Sigmoid colon (tissue), 7 donors: ENCODE results near the gene YBX3. TPM values are rescaled to one million over a fixed set of nuclear protein-coding genes. Genes with fewer than 3 reads are reported as not detected.

Experiments
- DNase-seq: peaks from one replicate; pipeline ENCODE4 v3.0.0-alpha.2; 2019
- H3K27ac ChIP-seq, 4 donors: fragments of 200-600 bp; sonication (generic); one replicate each; pipeline ENCODE4 v1.5.1; 2016 to 2019; ENCODE audit warnings: mild to moderate bottlenecking in 1 of 4
- H3K27me3 ChIP-seq, 3 donors: fragments of 200-600 bp; sonication (generic); one replicate each; pipeline ENCODE4 v1.5.1; 2019; ENCODE audit warnings: mild to moderate bottlenecking in 1 of 3
- H3K36me3 ChIP-seq, 4 donors: fragments of 200-600 bp; sonication (generic); one replicate each; pipeline ENCODE4 v1.5.1; 2016 to 2019
- H3K4me1 ChIP-seq, 4 donors: fragments of 200-600 bp; sonication (generic); one replicate each; pipeline ENCODE4 v1.5.1; 2017 to 2019
- H3K4me3 ChIP-seq, 4 donors: fragments of 200-600 bp; sonication (generic); one replicate each; pipeline ENCODE4 v1.5.1; 2017 to 2019; ENCODE audit warnings: mild to moderate bottlenecking in 2 of 4, moderate library complexity in 1 of 4
- H3K9me3 ChIP-seq, 4 donors: fragments of 200-600 bp in 3 of 4; sonication (generic) in 3 of 4; one replicate each; pipeline versions ENCODE4 v1.5.1 to v1.6.1; 2013 to 2019
- CTCF ChIP-seq, 4 experiments: fragments of 450-650 bp in 3 of 4; fragments of 200-600 bp in 1 of 4; IDR thresholded peaks; one replicate each; pipeline ENCODE4 v1.5.1; 2016 to 2019; ENCODE audit warnings: antibody characterized with exemption in 4 of 4, mild to moderate bottlenecking in 3 of 4, moderate library complexity in 2 of 4
- EP300 ChIP-seq, 4 donors: sonication (generic); formaldehyde crosslinking; IDR thresholded peaks; one replicate each; pipeline ENCODE4 v1.6.1; 2017; ENCODE audit warnings: antibody characterized with exemption in 4 of 4
- POLR2A ChIP-seq, 2 donors: fragments of 450-650 bp; IDR thresholded peaks; one replicate each; pipeline ENCODE4 v1.6.1; 2016; ENCODE audit warnings: antibody characterized with exemption in 2 of 2, mild to moderate bottlenecking in 2 of 2, moderate library complexity in 2 of 2
- POLR2AphosphoS5 ChIP-seq, 4 donors: sonication (generic); formaldehyde crosslinking; IDR thresholded peaks; one replicate each; pipeline ENCODE4 v1.6.1; 2017; ENCODE audit warnings: antibody characterized with exemption in 4 of 4
- whole genome bisulfite sequencing, 2 donors: extraction: QIAGEN DNeasy Blood & Tissue Kit; methylation state at CpG; one replicate each; pipeline ENCODE4 v1.1.7; 2013; 5-methylcytosine and 5-hydroxymethylcytosine counted together
- intact Hi-C: fragments of 100-400 bp; cut with DNase I; formaldehyde crosslinking; loops from one replicate; pipeline ENCODE4 v1.15.1; 2023
- polyA plus RNA-seq, 3 donors: library from polyadenylated mRNA; stranded (reverse); fragments of 200-250 nt; gene quantifications; one replicate each; pipeline ENCODE4 v1.2.3, GENCODE V29; 2013
- total RNA-seq, 4 donors: library from RNA; depleted of rRNA; stranded (reverse); fragments of >200 nt; gene quantifications; one replicate each; pipeline ENCODE4 v1.1.0, GENCODE V29; 2016
- donor health status: healthy with polysubstance abuse.
- donor health status: Bipolar disorder and iron deficiency.
- donor health status: healthy.

Gene YBX3
- total and polyA plus RNA-seq, 7 donors: 81.8 to 596 (median 281) TPM

- intact Hi-C loops: no loop called here
- no peak overlapping the region for H3K27ac ChIP-seq
- no peaks in the 10 kb centered on the region for H3K4me1 ChIP-seq
- no peaks in the 10 kb centered on the region for H3K9me3 ChIP-seq
- 64 to 66% methylated on average over 1 of the region's 1 CpG for WGBS, 2 donors
- H3K27me3 ChIP-seq: no peaks in the 10 kb centered on the region
- H3K4me3 ChIP-seq: no peak overlapping the region
- H3K36me3 ChIP-seq: no peaks in the 10 kb centered on the region
- no peak for TF ChIP-seq POLR2AphosphoS5 (IDR thresholded peaks at IDR 0.05)
- no peak for TF ChIP-seq EP300 (IDR thresholded peaks at IDR 0.05)
- TF ChIP-seq POLR2A (IDR thresholded peaks at IDR 0.05): no peak
- no peak for TF ChIP-seq CTCF (IDR thresholded peaks at IDR 0.05)
- no peak for DNase-seq
Observed at GRCh38 chr12:10740182-10740581, 17.1 kb upstream of the YBX3 start.

GRCh38 chr12:10739157-10740118, 16.3 kb upstream of the YBX3 start:
- H3K27me3 ChIP-seq: no peaks in the 10 kb centered on the region
- 87 to 90% methylated on average over 8 of the region's 8 CpGs for WGBS, 2 donors
- no peak overlapping the region for H3K4me3 ChIP-seq
- H3K36me3 ChIP-seq: no peaks in the 10 kb centered on the region
- DNase-seq: no peak
- H3K27ac ChIP-seq: no peak overlapping the region
- no peaks in the 10 kb centered on the region for H3K9me3 ChIP-seq
- H3K4me1 ChIP-seq: no peaks in the 10 kb centered on the region
- intact Hi-C loops: no loop called here
- no peak for TF ChIP-seq POLR2AphosphoS5 (IDR thresholded peaks at IDR 0.05)
- no peak for TF ChIP-seq EP300 (IDR thresholded peaks at IDR 0.05)
- no peak for TF ChIP-seq POLR2A (IDR thresholded peaks at IDR 0.05)
- TF ChIP-seq CTCF (IDR thresholded peaks at IDR 0.05): no peak

DNA sequence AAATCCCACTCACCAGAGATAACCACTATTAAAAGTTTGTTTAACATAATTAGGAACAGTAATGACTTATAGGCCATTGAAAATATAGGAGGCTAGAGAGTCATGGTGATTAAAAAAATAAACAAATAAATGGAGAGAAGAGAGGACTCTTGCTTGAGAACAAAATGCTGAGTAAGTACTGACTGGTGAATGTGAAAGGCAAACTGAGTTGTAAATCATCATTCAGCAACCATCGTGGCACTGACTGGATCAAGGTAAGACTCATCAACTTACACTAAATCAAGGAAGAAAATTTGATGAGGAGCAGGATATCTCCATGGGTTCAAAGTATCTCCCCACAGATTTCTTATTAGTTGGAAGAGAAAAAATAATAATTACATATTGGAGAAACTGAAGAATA, 14.1 kb upstream of the YBX3 start:
- 61 to 63% methylated on average over 1 of the region's 1 CpG for WGBS, 2 donors
- no peaks in the 10 kb centered on the region for H3K36me3 ChIP-seq
- no peak overlapping the region for H3K4me3 ChIP-seq
- intact Hi-C loops: no loop called here
- no peak overlapping the region for H3K27ac ChIP-seq
- DNase-seq: no peak
- no peaks in the 10 kb centered on the region for H3K4me1 ChIP-seq
- no peaks in the 10 kb centered on the region for H3K9me3 ChIP-seq
- H3K27me3 ChIP-seq: peaks cover 0 to 7% (median 0%) of the 10 kb centered on the region in 3 donors
- TF ChIP-seq POLR2AphosphoS5 (IDR thresholded peaks at IDR 0.05) (no peak), EP300 (IDR thresholded peaks at IDR 0.05) (no peak), CTCF (IDR thresholded peaks at IDR 0.05) (no peak), POLR2A (IDR thresholded peaks at IDR 0.05) (no peak)

DNA sequence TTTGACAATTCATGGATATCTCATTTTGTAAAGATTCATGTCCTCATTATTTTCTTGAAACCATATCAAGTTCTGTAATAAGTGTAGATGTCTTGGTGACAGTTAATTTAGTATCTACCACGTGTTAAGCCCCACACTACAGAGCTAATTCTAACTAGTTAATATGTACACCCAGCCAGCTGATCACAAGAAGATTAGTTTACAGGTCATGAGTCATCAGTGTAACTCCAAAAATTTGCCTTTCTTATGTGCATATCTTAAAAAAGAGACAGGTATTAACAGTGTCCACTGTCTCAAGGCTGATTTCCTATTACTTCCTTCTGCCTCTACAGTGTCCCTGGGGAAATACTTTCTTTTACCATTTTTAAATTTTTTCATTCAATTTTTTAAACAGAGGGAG, 13.3 kb upstream of the YBX3 start:
- TF ChIP-seq POLR2AphosphoS5 (IDR thresholded peaks at IDR 0.05): no peak
- no peak for TF ChIP-seq POLR2A (IDR thresholded peaks at IDR 0.05)
- intact Hi-C loops: no loop called here
- 13 to 48% methylated on average over 1 of the region's 1 CpG for WGBS, 2 donors
- no peaks in the 10 kb centered on the region for H3K9me3 ChIP-seq
- no peaks in the 10 kb centered on the region for H3K4me1 ChIP-seq
- DNase-seq: no peak
- H3K36me3 ChIP-seq: no peaks in the 10 kb centered on the region
- peaks cover 0 to 7% (median 0%) of the 10 kb centered on the region in 3 donors for H3K27me3 ChIP-seq
- H3K4me3 ChIP-seq: no peak overlapping the region
- H3K27ac ChIP-seq: no peak overlapping the region

DNA sequence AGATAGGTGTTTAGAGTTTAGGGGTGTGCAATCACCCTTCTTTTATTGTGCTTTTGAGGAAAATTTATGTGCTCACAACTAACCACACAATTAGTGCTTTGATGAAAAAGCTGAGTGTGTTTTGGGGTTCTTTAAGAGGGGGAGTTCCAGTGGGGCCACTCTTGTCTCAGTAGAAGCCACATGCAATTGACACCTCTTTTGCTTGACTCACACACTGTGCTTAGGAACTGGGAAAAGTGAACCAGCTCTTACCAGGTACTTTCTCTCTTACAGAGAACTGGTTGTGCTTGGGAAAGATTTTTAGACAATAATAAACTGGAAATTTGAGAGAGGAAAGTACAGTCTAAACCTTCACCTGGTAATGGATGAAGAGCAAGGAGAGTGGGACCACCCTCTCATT, 12.3 kb upstream of the YBX3 start:
- Histone ChIP-seq H3K27me3 (peaks cover 0 to 7% (median 0%) of the 10 kb centered on the region in 3 donors), H3K36me3 (no peaks in the 10 kb centered on the region), H3K9me3 (no peaks in the 10 kb centered on the region), H3K27ac (no peak overlapping the region), H3K4me1 (no peaks in the 10 kb centered on the region), H3K4me3 (no peak overlapping the region)
- intact Hi-C loops: no loop called here
- TF ChIP-seq CTCF (IDR thresholded peaks at IDR 0.05) (no peak), EP300 (IDR thresholded peaks at IDR 0.05) (no peak), POLR2AphosphoS5 (IDR thresholded peaks at IDR 0.05) (no peak), POLR2A (IDR thresholded peaks at IDR 0.05) (no peak)
- no peak for DNase-seq
